ENCODE data around the gene ANXA11. TPM values are rescaled to one million over a fixed set of nuclear protein-coding genes. Genes with fewer than 3 reads are reported as not detected.
"Not testable (repeated sequence)": the region's sequence is repeated elsewhere in the genome, so short reads cannot be mapped to it uniquely, and the experiment has no call there.

Gene ANXA11
- total RNA-seq, 2 experiments from 2014 or later = 142 TPM

DNA sequence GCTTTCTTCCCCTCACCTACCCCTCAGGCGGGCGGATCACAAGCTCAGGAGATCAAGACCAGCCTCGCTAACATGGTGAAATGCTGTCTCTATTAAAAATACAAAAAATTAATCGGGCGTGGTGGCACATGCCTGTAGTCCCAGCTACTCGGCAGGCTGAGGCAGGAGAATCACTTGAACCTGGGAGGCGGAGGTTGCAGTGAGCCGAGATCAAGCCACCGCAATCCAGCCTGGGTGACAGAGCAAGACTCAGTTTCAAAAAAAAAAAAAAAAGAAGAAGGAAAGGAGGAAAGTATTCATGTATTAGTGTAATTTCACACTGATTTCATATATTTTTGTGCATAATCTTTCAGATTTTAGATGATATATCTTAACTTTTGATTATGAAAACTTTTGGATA is 71.7 kb downstream of the ANXA11 start:
- H3K27ac Mint-ChIP-seq; H3K4me1 Mint-ChIP-seq (ENCODE audit: low read depth); intact Hi-C loops (cut with micrococcal nuclease); H3K9me3 Mint-ChIP-seq; H3K36me3 Mint-ChIP-seq (ENCODE audit: low read depth); H3K4me3 Mint-ChIP-seq; DNase-seq: not testable (repeated sequence)
- CTCF ChIA-PET = interaction anchor here (0.9 to 1.3 kb wide), 2 partner anchors 11 to 89 kb away, joined by 3 to 5 read pairs; no protein-coding TSS in a partner anchor
- peaks cover 30% of the 10 kb centered on the region for H3K27me3 Mint-ChIP-seq (ENCODE audit: low read depth)

GRCh38 chr10:80133206-80133605 is 72.1 kb downstream of the ANXA11 start:
- H3K4me3 Mint-ChIP-seq = no peak overlapping the region
- no peak overlapping the region for H3K27ac Mint-ChIP-seq
- H3K9me3 Mint-ChIP-seq = no peaks in the 10 kb centered on the region
- peaks cover 32% of the 10 kb centered on the region for H3K27me3 Mint-ChIP-seq (ENCODE audit: low read depth)
- H3K4me1 Mint-ChIP-seq (ENCODE audit: low read depth) = peaks cover 4% of the 10 kb centered on the region
- CTCF ChIA-PET = interaction anchor here (0.9 to 1.3 kb wide), 2 partner anchors 11 to 89 kb away, joined by 3 to 5 read pairs; no protein-coding TSS in a partner anchor
- intact Hi-C loops (cut with micrococcal nuclease) = no loop called here
- H3K36me3 Mint-ChIP-seq (ENCODE audit: low read depth) = no peaks in the 10 kb centered on the region
- DNase-seq = no peak

DNA sequence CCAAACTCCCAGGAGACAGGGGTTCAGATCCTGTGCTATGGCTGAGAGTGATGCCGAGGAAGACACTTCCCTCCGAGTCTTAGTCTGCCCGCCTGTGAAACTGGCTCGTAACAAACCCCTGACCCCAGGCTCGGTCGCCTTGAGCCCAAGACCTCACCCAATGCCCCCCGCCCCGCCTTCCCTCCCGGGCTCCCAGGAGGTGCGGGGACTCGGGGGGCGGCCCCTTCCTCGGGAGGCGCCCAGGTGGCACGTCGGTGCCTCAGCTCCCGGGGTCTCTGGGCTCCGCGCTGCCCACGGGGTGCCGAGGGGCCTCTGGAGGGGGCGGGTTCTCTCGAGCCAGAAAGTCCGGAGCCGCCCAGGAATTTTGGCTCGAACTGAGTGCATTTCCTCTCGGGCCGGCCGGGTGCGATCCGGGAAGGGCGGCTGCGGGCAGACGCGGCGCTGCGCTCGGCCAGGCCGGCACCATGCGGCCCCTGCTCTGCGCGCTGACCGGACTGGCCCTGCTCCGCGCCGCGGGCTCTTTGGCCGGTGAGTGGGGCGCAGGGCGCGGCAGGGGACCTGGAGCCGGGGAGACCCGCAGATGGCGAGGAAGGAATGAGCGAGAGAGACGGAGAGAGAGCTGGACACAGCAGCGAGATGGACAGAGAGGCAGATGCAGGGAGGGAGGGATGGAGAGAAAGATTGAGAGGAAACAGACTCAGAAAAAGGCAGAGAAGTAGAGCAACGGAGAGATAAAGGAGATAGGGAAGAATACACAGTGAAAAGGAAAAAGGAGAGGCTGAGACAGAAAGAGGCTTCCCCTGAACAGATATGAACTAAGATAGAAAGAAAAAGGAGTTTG is 72.8 kb downstream of the ANXA11 start, which contains the start of gene PLAC9:
Gene PLAC9, plus strand, starts transcription at position 432 of the 841 bp plus-strand sequence. Its CDS starts 33 bp downstream, at position 465.
- intact Hi-C loops (cut with micrococcal nuclease) = no loop called here
- Mint-ChIP-seq H3K27me3 (ENCODE audit: low read depth) (peaks cover 29% of the 10 kb centered on the region), H3K36me3 (ENCODE audit: low read depth) (no peaks in the 10 kb centered on the region), H3K9me3 (no peaks in the 10 kb centered on the region), H3K4me1 (ENCODE audit: low read depth) (peaks cover 4% of the 10 kb centered on the region), H3K4me3 (no peak within 1 kb of the TSS), H3K27ac (no peak within 1 kb of the TSS)
- no peak for DNase-seq
- CTCF ChIA-PET = interaction anchor here (0.9 to 1.3 kb wide), 2 partner anchors 12 to 90 kb away, joined by 3 to 5 read pairs; no protein-coding TSS in a partner anchor

DNA sequence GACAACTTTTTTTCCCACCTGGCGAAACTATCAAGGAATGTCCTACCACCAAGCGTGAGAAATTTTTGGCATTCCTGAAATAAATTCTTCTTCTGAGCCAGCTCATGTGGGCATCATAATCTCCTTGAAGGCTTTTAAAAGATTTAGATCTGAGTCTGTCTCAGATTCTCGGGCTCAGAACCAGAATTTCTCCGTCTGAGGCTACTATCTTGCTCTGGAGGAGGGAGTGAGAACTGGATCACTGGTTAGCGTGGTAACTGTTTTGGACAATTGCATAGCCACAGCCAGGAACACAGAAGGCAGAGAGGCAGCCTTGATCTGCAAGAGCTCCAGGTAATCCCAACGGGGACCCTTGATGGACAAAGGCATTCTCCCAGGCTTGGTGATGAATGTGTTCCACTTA is 73.8 kb downstream of the ANXA11 start:
- CTCF ChIA-PET = no interaction called here
- H3K27ac Mint-ChIP-seq = no peak overlapping the region
- intact Hi-C loops (cut with micrococcal nuclease) = no loop called here

DNA sequence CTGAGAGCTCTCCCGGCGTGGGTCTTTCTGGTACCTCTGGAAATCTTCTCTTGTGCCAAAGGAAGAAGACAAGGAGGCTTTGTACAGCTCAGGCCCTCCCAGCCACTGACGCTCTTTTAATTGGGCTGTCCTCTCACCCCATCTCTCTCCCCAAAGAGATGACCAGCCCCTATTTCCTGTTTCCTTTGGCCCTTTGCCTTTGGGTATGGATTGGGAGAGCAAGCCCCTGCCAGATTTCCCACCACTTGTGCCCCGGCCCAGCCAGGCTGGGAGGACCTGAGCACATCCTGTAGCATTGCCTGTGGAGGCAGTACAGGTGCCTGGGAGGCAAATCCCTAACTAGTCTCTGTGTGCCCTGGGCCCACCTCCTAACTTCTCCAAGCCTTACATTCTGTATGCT is 78.5 kb downstream of the ANXA11 start:
- intact Hi-C loops (cut with micrococcal nuclease) = no loop called here
- CTCF ChIA-PET = no interaction called here
- Mint-ChIP-seq H3K27ac (no peak overlapping the region), H3K36me3 (ENCODE audit: low read depth) (no peaks in the 10 kb centered on the region), H3K4me3 (no peak overlapping the region), H3K27me3 (ENCODE audit: low read depth) (peaks cover 16% of the 10 kb centered on the region), H3K4me1 (ENCODE audit: low read depth) (no peaks in the 10 kb centered on the region), H3K9me3 (no peaks in the 10 kb centered on the region)
- DNase-seq = no peak

More for the DNA sequence above, 73.8 kb downstream of the ANXA11 start:
- no peaks in the 10 kb centered on the region for H3K36me3 Mint-ChIP-seq (ENCODE audit: low read depth)
- H3K9me3 Mint-ChIP-seq = no peaks in the 10 kb centered on the region
- H3K4me1 Mint-ChIP-seq (ENCODE audit: low read depth) = peaks cover 4% of the 10 kb centered on the region
- no peak overlapping the region for H3K4me3 Mint-ChIP-seq
- DNase-seq = no peak
- peaks cover 29% of the 10 kb centered on the region for H3K27me3 Mint-ChIP-seq (ENCODE audit: low read depth)

- Mint-ChIP-seq H3K4me3 (no peak overlapping the region), H3K27ac (no peak overlapping the region), H3K9me3 (no peaks in the 10 kb centered on the region), H3K4me1 (ENCODE audit: low read depth) (no peaks in the 10 kb centered on the region), H3K27me3 (ENCODE audit: low read depth) (peaks cover 1% of the 10 kb centered on the region), H3K36me3 (ENCODE audit: low read depth) (no peaks in the 10 kb centered on the region)
- intact Hi-C loops (cut with micrococcal nuclease) = no loop called here
- CTCF ChIA-PET = no interaction called here
- DNase-seq = no peak
These were observed 82.6 kb downstream of the ANXA11 start for GRCh38 chr10:80122746-80123145.

DNA sequence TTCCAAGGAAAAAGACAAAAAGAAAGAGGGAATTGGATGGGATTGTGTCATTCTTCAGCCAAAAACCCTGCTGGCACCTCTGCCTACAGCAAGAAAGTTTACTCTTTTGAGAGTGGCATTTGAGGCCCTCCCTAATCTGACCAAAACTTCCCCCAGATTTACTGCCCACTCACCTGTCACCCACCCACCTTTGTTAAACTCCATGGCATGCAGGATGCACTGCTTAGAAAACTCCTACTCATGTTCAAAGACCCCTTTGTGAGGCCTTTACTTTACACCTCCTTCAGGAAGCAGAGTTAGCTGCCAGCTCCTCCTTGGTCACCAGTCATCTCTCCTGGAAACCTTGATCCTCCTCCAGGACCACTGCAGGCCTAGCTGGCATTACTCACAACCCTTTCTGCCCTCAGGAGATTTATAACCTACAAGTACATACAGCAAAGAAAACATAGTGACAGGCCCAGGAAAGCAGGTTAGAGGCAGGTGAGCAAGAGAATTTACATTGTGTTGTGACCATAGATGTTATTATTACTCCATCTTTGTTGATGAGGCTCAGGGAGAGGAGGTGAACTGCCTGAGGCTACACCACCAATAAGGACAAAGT is 83.1 kb downstream of the ANXA11 start:
- H3K4me3 Mint-ChIP-seq = no peak overlapping the region
- no peak for DNase-seq
- H3K36me3 Mint-ChIP-seq (ENCODE audit: low read depth) = no peaks in the 10 kb centered on the region
- H3K9me3 Mint-ChIP-seq = no peaks in the 10 kb centered on the region
- intact Hi-C loops (cut with micrococcal nuclease) = no loop called here
- H3K27ac Mint-ChIP-seq = no peak overlapping the region
- H3K27me3 Mint-ChIP-seq (ENCODE audit: low read depth) = peaks cover 1% of the 10 kb centered on the region
- no peaks in the 10 kb centered on the region for H3K4me1 Mint-ChIP-seq (ENCODE audit: low read depth)
- CTCF ChIA-PET = no interaction called here

- intact Hi-C loops (cut with micrococcal nuclease) = no loop called here
- H3K9me3 Mint-ChIP-seq = no peaks in the 10 kb centered on the region
- H3K27me3 Mint-ChIP-seq (ENCODE audit: low read depth) = no peaks in the 10 kb centered on the region
- H3K27ac Mint-ChIP-seq = no peak overlapping the region
- H3K4me3 Mint-ChIP-seq = no peak overlapping the region
- H3K4me1 Mint-ChIP-seq (ENCODE audit: low read depth) = no peaks in the 10 kb centered on the region
- DNase-seq = no peak
- no peaks in the 10 kb centered on the region for H3K36me3 Mint-ChIP-seq (ENCODE audit: low read depth)
- CTCF ChIA-PET = interaction anchor here (0.6 to 1.2 kb wide), 4 partner anchors 11 to 368 kb away, joined by 3 read pairs; no protein-coding TSS in a partner anchor
These were observed 86.7 kb downstream of the ANXA11 start for GRCh38 chr10:80118669-80119068.

- Mint-ChIP-seq H3K36me3 (ENCODE audit: low read depth) (peaks cover 2% of the 10 kb centered on the region), H3K27me3 (ENCODE audit: low read depth) (no peaks in the 10 kb centered on the region), H3K4me1 (ENCODE audit: low read depth) (no peaks in the 10 kb centered on the region), H3K27ac (no peak overlapping the region), H3K4me3 (no peak overlapping the region), H3K9me3 (peaks cover 18% of the 10 kb centered on the region)
- CTCF ChIA-PET = no interaction called here
- intact Hi-C loops (cut with micrococcal nuclease) = no loop called here
- DNase-seq = no peak
These were observed 94.4 kb downstream of the ANXA11 start for GRCh38 chr10:80110986-80111385.

DNA sequence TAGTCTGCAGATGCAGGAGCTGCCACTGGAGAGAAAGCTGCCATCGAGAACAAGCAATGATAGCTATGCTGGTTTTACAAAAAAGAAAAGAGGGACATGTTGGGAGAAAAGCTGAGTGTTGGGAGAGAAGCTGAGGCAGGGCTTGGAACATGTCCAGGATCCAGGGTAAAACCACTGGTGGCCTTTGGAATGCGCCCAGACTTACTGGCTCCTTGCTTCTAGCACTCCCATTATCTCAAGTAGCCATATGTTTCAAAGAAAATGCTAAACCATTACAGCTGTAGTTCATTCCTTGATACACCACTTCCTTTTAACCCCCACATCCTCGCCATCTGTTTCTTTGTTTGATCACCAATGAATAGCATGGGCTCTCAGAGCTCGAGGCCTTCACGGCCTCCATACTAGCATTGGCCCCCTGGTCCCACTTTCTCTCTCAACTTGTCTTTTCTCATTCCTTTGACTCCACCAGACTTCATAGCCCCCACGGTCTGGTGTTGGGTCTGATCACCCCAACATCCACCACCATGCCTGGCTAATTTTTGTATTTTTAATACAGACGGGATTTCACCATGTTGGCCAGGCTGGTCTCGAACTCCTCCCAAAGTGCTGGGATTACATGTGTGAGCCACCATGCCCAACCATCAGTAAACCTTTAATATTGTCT is 96.6 kb downstream of the ANXA11 start:
- Mint-ChIP-seq H3K4me3 (no peak overlapping the region), H3K4me1 (ENCODE audit: low read depth) (peaks cover 10% of the 10 kb centered on the region), H3K27me3 (ENCODE audit: low read depth) (no peaks in the 10 kb centered on the region), H3K27ac (no peak overlapping the region), H3K9me3 (peaks cover 18% of the 10 kb centered on the region), H3K36me3 (ENCODE audit: low read depth) (peaks cover 2% of the 10 kb centered on the region)
- no peak for DNase-seq
- intact Hi-C loops (cut with micrococcal nuclease) = no loop called here
- CTCF ChIA-PET = interaction anchor here (1.1 kb wide), 2 partner anchors 11 to 62 kb away, joined by 3 read pairs; no protein-coding TSS in a partner anchor

- no peak for DNase-seq
- Mint-ChIP-seq H3K4me1 (ENCODE audit: low read depth) (peaks cover 13% of the 10 kb centered on the region), H3K27me3 (ENCODE audit: low read depth) (no peaks in the 10 kb centered on the region), H3K36me3 (ENCODE audit: low read depth) (peaks cover under 1% of the 10 kb centered on the region), H3K27ac (no peak overlapping the region), H3K4me3 (no peak overlapping the region), H3K9me3 (peaks cover 13% of the 10 kb centered on the region)
- intact Hi-C loops (cut with micrococcal nuclease) = no loop called here
- CTCF ChIA-PET = interaction anchor here (1.1 kb wide), 1 partner anchor 16 kb away, joined by 3 read pairs; no protein-coding TSS in a partner anchor
These were observed 101.0 kb downstream of the ANXA11 start for GRCh38 chr10:80104066-80104926.

Measured in activated naive CD4-positive, alpha-beta T cell treated with anti-CD3 and anti-CD28 coated beads for 36 hours (primary cell).